DMS 273 (cell line): ENCODE measurements around the gene SLC23A2.
"Not testable (repeated sequence)": the region's sequence is repeated elsewhere in the genome, so short reads cannot be mapped to it uniquely, and the experiment has no call there.

ENCODE experiments used
- DNase-seq: peaks from one replicate; lab custom pipeline; 2025; ENCODE audit not compliant: unreplicated experiment; lab: John Stamatoyannopoulos, UW

Gene SLC23A2

GRCh38 chr20:5001174-5002076 is at the start of gene SLC23A2:
SLC23A2 (minus strand) TSS chr20:5001510; CDS start chr20:4932562, 68,948 bp downstream.
- DNase-seq, result peak; percentile 71

- no peak for DNase-seq
Observed at GRCh38 chr20:5046656-5047339, 45.5 kb upstream of the SLC23A2 start.

GRCh38 chr20:5045906-5046305 is 44.6 kb upstream of the SLC23A2 start:
- no peak for DNase-seq

GRCh38 chr20:5044075-5044620 is 42.8 kb upstream of the SLC23A2 start:
- DNase-seq, result no peak

- DNase-seq, result peak; percentile 44
Observed at GRCh38 chr20:5041433-5041832, 40.1 kb upstream of the SLC23A2 start.

GRCh38 chr20:5040345-5040744 is 39.0 kb upstream of the SLC23A2 start:
- no peak for DNase-seq

GRCh38 chr20:5039889-5040288 is 38.6 kb upstream of the SLC23A2 start:
- DNase-seq, result no peak

- no peak for DNase-seq
Observed at GRCh38 chr20:5039255-5039657, 37.9 kb upstream of the SLC23A2 start.

- no peak for DNase-seq
Observed at GRCh38 chr20:5036828-5037227, 35.5 kb upstream of the SLC23A2 start.

- DNase-seq, result not testable (repeated sequence)
Observed at GRCh38 chr20:5035518-5035917, 34.2 kb upstream of the SLC23A2 start.

- no peak for DNase-seq
Observed at GRCh38 chr20:5033566-5033965, 32.3 kb upstream of the SLC23A2 start.

- DNase-seq, result not testable (repeated sequence)
Observed at GRCh38 chr20:5031701-5032100, 30.4 kb upstream of the SLC23A2 start.

- DNase-seq, result no peak
Observed at GRCh38 chr20:5031206-5031557, 29.9 kb upstream of the SLC23A2 start.

GRCh38 chr20:5030348-5031205 is 29.3 kb upstream of the SLC23A2 start:
- DNase-seq, result no peak

GRCh38 chr20:5028258-5029059 is 27.1 kb upstream of the SLC23A2 start:
- DNase-seq, result not testable (repeated sequence)

GRCh38 chr20:5024982-5025381 is 23.7 kb upstream of the SLC23A2 start:
- peak; percentile 9 for DNase-seq

- no peak for DNase-seq
Observed at GRCh38 chr20:5024103-5024502, 22.8 kb upstream of the SLC23A2 start.

- not testable (repeated sequence) for DNase-seq
Observed at GRCh38 chr20:5023171-5023570, 21.9 kb upstream of the SLC23A2 start.

- no peak for DNase-seq
Observed at GRCh38 chr20:5020760-5021159, 19.4 kb upstream of the SLC23A2 start.
